Kidney capillary endothelial cell (primary cell): Measurements from ENCODE around the gene CORO1C.
"Not testable (repeated sequence)": the region's sequence is repeated elsewhere in the genome, so short reads cannot be mapped to it uniquely, and the experiment has no call there.

Experiments
- DNase-seq: peaks from one replicate; pipeline ENCODE4 v3.0.0-alpha.2; 2018; ENCODE audit warnings: low spot score

The CORO1C gene

DNA sequence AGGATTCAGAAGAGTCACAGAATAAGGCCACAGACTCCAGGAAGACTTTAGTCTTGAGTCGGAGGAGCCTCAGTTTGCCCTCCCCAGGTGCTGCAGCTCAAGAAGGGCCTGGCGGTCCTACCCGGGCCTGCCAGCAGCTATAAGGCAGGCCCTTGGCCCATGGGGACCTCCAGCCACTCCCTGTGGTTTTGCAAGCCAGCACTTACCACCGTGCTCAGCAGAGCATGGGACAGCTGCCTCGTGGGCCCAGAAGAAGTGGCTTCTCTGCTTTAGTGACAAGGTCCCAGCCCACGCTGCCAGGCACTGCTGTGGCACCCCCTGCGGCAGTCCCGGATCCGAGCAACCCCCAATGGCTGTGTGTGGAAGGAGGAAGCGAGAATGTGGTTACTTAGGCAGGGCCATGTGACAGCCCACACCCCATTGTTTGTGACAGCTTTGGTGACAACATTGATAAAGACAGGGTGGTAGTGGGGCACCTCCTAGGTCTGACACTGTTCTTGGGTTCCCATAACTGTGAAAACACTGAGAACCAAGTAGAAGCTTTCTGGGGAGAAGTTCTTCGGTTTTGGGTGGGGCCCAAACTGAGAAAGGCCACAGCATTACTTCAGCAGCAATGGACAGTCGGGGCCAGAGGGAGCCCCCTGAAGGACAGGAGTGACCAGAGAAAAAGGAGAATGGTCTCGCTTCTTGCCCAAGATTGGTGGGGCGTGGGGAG lies 97.6 kb downstream of the CORO1C start, which contains the start of gene SELPLG:
Gene SELPLG (minus strand): TSS at position 361 of the 715 bp plus-strand sequence. CDS start 9,587 bp downstream, outside the sequence.
- DNase-seq = no peak

GRCh38 chr12:108633081-108633533 lies 98.2 kb downstream of the CORO1C start:
- DNase-seq = no peak

DNA sequence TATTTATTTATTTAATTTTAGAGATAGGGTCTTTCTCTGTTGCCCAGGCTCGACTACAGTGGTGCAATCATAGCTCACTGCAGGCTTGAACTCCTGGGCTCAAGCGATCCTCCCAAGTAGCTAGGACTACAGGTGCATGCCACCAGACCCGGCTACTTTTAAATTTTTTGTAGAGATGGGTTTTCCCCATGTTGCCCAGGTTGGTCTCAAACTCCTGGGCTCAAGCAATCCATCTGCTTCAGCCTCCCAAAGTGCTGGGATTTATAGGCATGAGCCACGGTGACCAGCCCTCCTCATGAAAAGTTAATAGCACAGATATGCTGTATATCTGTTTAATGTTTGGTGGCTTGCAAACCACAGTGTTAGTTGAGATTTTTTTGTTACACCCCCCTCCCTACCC lies 100.1 kb downstream of the CORO1C start:
- not testable (repeated sequence) for DNase-seq

DNA sequence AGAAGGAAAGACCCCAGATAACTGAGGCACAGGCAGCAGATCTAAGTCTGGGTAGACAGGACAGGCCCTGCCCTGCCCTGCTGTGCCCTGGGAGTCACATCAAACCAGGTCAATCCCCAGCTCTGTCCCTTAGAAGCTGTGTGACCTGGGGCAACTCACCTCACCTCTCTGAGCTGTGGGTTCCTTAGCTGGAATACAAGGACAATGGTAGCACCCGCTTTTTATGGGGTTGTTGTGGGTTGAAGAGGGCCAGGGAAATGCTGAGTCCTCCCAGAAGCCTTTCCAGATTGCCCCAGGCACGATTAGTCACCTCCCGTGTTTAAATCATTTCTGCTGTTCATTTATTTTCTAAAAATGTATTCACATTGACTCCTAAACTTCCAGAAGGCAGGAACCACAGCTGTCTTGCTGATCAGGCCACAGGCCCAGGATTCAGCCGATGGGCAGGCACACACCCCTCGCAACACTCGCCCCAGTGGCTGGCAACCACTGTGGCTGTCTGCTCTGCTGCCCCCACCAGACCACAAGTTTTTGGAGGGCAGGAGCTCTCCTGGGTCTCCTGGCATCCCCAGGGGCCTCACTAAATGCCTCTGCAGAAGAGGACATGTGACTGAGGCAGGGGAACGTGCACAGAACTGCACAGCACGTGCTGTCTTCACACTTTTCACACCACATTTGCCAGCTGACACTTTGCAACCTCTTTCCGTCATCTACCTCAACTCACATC lies 100.7 kb downstream of the CORO1C start:
- DNase-seq = no peak

GRCh38 chr12:108629824-108630476 lies 101.4 kb downstream of the CORO1C start:
- peak; percentile 65 for DNase-seq

DNA sequence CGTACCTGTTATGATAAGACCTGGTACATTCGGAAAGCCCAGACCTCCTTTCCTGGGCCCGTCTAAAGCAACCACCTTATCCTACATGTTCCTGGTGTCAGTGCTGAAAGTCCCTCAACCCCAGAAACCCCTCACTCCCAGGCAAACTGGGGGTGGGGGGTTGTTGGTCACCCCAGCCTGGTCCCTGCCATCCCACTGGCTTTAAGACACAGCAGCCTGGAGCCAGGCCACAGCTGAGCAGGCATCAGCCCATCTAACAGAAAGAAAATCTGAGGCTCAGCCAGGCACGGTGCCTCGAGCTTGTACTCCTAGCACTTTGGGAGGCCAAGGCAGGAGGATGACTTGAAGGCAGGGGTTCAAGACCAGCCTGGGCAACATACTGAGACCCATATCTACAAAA lies 102.2 kb downstream of the CORO1C start:
- DNase-seq = no peak

DNA sequence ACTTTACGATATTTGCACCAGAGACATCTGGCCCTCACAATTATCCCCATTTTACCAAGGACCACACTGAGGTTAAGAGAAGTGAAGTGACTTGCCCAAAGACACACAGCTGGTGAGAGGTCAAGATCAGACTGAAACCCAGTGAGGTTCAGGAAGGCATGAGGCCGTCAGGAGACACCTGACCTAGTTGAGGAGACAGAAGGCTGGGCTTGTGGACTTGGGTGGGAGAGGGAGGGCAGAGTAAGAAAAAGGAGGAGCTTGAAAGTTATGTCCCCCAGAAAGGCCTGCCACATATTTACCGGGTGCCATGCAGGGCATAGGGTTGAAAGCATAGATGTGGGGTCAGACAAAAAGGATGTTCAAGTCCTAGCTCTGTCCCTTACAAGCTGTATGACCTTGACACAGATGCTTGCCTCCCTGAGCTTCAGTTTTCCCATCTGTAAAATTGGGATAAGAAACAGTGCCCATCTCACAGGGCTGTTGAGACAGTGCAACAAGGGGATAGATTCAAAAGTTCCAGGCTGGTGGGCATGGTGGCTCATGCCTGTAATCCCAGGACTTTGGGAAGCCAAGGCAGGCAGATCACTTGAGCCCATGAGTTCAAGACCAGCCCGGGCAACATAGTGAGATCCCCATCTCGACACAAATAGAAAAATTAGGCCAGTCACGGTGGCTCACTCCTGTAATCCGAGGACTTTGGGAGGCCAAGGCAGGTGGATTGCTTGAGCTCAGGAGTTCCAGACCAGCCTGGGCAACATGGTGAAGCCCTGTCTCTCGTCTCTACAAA lies 104.0 kb downstream of the CORO1C start:
- DNase-seq = no peak

DNA sequence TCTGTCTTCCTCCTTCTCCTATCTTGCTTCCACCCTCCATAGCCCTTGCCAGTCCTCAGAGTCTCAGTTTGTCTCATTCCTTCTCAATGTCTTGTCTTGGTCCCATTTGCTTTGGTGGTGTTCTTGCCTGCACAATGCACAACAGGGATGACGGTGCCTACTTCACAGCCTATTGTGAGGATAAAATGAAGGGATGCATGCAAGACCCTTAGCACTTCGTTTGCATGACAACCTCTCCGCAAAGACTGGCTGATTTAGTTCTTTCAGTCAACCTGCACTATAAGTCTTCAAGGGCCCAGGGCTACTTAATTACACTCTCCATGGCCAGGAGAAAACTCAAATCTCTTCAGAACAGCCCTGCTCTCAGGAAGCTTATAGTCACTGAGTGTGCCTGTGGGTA lies 106.1 kb downstream of the CORO1C start:
- DNase-seq = no peak

GRCh38 chr12:108623577-108623976 lies 107.7 kb downstream of the CORO1C start:
- no peak for DNase-seq

DNA sequence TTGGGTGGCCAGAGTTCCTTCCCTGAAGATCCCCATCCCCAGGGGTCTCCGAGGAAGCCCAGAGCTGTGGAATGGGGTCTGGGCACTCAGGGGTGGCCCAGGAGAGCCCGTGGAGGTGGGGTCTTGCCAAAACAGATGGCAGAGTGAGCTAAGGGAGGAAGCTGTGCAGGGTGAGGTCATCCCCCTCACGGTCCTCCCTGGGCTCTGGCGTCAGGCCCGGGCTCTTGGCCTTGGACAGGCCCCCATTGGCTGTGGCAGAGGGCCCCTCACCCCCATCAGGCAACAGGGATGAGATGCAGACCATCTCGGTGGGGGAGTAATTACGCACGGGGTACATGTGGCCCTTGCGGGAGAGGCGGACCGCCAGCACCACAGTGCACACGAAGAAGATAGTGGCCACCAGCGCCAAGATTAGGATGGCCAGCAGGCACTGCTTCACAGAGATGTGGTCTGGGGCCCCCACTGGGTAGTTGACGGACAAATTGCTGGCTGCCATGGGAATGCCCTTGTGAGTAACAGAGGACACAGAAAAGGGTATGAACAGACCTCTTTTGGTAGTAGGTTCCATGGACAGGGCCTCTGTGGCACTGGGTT lies 108.3 kb downstream of the CORO1C start:
- no peak for DNase-seq

- DNase-seq = peak; percentile 92
Observed at GRCh38 chr12:108622421-108622820, 108.9 kb downstream of the CORO1C start.

DNA sequence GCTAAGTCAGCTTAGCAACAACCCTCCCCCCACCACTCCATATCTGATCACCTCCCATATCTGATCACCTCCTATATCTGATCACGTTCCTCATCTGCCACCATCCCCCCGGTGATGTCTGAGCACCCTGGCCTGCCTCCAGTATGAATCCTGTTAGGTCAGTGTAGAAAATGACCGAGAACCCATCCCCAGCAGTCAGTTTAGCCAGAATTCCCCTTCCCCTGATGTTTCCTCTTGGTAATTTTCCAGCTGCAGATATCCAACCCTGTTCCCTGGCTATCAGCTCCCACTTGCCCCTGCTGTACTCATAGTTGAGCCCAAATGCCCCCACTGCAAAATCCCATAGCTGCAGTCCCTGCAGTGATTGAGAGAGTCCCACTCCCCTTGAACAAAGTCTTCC lies 110.2 kb downstream of the CORO1C start:
- DNase-seq = no peak

DNA sequence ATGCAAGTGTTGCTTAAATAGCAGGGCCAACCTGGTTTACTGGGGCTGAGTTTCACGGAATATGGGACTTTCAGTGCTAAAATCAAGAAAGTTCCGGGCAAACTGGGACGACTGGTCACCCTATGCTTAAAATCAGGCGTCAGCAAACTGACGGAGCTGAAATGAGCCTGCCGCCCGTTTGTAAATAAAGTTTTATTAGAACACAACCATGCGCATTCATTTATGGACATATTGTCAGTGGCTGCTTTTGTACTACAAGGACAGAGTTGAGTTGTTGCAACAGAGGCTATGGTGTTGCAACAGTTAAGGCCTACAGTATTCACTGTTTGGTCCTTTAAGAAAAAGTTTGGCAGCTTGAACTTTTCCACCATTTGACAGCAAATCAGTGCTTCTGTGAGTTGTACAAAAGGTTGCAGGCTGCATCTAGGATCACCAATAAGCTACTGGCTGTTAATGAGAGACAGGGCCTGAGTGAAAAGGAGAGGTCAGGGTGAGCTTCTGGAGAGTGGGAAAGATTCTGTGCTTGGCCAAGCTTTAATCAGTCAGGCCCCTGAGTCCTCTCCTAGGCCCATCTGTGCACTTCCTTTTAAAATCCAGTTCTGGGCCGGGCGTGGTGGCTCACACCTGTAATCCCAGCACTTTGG lies 111.0 kb downstream of the CORO1C start:
- no peak for DNase-seq

DNA sequence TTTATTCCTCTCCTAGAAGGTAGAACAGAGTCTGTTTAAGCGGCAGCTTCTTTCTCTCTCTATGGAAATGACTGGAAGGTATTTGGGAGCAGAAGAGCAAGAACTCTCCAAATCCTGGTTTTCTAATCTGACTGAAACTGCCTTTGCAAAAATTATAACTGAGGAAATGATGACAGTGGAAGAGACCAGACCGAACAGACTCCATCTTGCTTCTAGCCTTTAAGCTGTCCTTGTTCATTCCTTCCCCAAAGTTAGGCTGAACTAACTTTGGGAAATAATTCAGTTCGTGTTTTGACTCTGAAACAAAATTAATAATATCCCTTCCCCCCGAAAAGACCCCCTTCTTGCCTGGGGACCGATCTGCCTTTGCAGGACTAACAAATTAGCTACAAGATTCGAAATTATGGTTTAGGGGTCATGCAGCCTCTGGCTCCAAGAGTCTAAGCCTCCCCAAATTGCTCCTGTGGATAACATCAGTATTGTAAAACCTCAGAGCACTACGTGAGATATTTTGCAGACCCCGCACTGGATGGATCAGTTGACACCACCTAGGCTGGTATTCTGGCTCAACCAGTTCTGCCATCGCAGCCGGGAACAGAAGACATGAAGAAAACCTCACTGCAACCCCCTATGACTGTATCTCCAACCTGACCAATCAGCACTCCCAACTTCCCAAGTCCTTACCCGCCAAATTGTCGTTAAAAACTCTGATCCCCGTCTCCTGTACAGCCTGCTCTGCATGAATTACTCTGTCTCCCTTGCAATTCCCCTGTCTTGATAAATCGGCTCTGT lies 111.8 kb downstream of the CORO1C start:
- no peak for DNase-seq

- DNase-seq = not testable (repeated sequence)
Observed at GRCh38 chr12:108618953-108619274, 112.4 kb downstream of the CORO1C start.

GRCh38 chr12:108618079-108618952 lies 113.0 kb downstream of the CORO1C start:
- peak; percentile 82 for DNase-seq

- no peak for DNase-seq
Observed at GRCh38 chr12:108616941-108617858, 114.1 kb downstream of the CORO1C start.

DNA sequence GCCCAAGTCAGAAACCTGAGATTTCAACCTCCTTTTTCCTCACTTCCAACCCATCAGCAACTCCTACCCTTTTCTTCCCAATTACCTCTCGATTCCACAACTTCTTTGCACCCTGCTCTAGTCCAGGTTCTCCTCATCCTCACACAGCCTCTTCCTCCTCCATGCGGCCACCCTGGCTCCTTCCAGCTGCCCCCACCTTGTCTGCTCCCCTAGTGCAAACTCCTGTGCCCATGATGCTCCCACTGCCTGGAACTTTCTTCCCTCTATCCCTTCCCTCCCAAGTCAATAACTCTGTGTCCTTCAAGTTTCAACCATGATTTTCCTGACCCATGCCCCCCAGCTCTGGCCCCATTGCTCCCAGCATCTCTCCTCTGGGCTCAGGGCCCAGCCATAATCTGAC lies 115.0 kb downstream of the CORO1C start:
- no peak for DNase-seq
